Lung microvascular endothelial cell (primary cell): ENCODE results near the gene TARS2. TPM values are rescaled to one million over a fixed set of nuclear protein-coding genes. Genes with fewer than 3 reads are reported as not detected.

Experiments
- DNase-seq, 2 donors: peaks; one replicate each; pipeline versions ENCODE4 v3.0.0 to v3.0.0-alpha.2; 2010; ENCODE audit warnings: low read depth in 2 of 2
- total RNA-seq: library from RNA; depleted of rRNA; stranded (reverse); fragments of >200 nt; gene quantifications from 2 replicates; pipeline ENCODE4 v1.2.1, GENCODE V29; 2014

The TARS2 gene
- total RNA-seq, 1 donor from 2014 or later, result 8.7 TPM

GRCh38 chr1:150507912-150508864 lies 21.0 kb downstream of the TARS2 start, which contains the start of gene ECM1:
TSS of gene ECM1 (plus strand) at chr1:150508109. CDS start at chr1:150508210, 101 bp downstream.
- DNase-seq, result peak in 1 of 2 donors; percentile 88

GRCh38 chr1:150508982-150509381 lies 21.8 kb downstream of the TARS2 start:
- no peak for DNase-seq

GRCh38 chr1:150511551-150511950 lies 24.3 kb downstream of the TARS2 start:
- DNase-seq, result no peak

- DNase-seq, result no peak
These were observed 24.9 kb downstream of the TARS2 start for GRCh38 chr1:150511985-150512660.

GRCh38 chr1:150512846-150513245 lies 25.6 kb downstream of the TARS2 start:
- no peak for DNase-seq

- DNase-seq, result no peak
These were observed 26.2 kb downstream of the TARS2 start for GRCh38 chr1:150513351-150513791.

GRCh38 chr1:150514260-150514659 lies 27.0 kb downstream of the TARS2 start:
- DNase-seq, result no peak

- peak in 1 of 2 donors; percentile 11 for DNase-seq
These were observed 27.7 kb downstream of the TARS2 start for GRCh38 chr1:150514913-150515327.

GRCh38 chr1:150515328-150516049 lies 28.3 kb downstream of the TARS2 start, which contains the start of gene FALEC:
TSS of gene FALEC (plus strand) at chr1:150515752.
- peak; percentile 94 to 96 for DNase-seq

GRCh38 chr1:150516050-150516591 lies 28.9 kb downstream of the TARS2 start:
- DNase-seq, result peak in 1 of 2 donors; percentile 16

GRCh38 chr1:150516616-150517015 lies 29.4 kb downstream of the TARS2 start:
- DNase-seq, result peak in 1 of 2 donors; percentile 26

- DNase-seq, result no peak
These were observed 34.2 kb downstream of the TARS2 start for GRCh38 chr1:150521196-150521968.

- no peak for DNase-seq
These were observed 38.1 kb downstream of the TARS2 start for GRCh38 chr1:150525348-150525747.

GRCh38 chr1:150528196-150528595 lies 41.0 kb downstream of the TARS2 start:
- no peak for DNase-seq

- peak; percentile 27 to 50 for DNase-seq
These were observed 41.8 kb downstream of the TARS2 start for GRCh38 chr1:150529017-150529416.

GRCh38 chr1:150530491-150531159 lies 43.4 kb downstream of the TARS2 start:
- no peak for DNase-seq

- DNase-seq, result no peak
These were observed 45.6 kb downstream of the TARS2 start for GRCh38 chr1:150532860-150533259.

GRCh38 chr1:150534002-150534401 lies 46.8 kb downstream of the TARS2 start:
- no peak for DNase-seq

- DNase-seq, result no peak
These were observed 48.5 kb downstream of the TARS2 start for GRCh38 chr1:150535511-150536287.
